GOT3 (cell line): Measurements from ENCODE around the gene CNPY4.
"Not testable (repeated sequence)": the region's sequence is repeated elsewhere in the genome, so short reads cannot be mapped to it uniquely, and the experiment has no call there.

Source experiments
- DNase-seq: peaks from one replicate; lab custom pipeline; 2025; ENCODE audit warnings: mixed read lengths; lab: John Stamatoyannopoulos, UW

The CNPY4 gene

GRCh38 chr7:100119970-100120732, 717 bp downstream of the CNPY4 start:
- DNase-seq: peak; percentile 62

- DNase-seq: no peak
Observed at GRCh38 chr7:100120733-100121036, 1.3 kb downstream of the CNPY4 start.

- no peak for DNase-seq
Observed at GRCh38 chr7:100122067-100122466, 2.6 kb downstream of the CNPY4 start.

DNA sequence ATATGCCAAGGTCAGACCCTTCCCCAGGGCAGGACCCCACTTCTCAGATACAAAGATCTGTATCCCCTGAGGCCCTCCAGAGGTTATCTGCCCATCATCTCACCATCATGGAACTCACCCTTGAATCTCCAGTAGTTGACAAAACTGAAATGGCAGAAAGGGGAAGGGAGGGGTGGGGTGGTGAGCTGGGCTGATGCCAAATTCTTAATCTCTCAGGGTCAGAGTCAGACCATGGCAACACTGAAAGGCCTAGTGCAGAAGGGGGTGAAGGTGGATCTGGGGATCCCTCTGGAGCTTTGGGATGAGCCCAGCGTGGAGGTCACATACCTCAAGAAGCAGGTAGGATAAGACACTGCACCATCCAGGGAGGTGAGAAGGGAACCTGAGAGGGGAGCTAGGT, 3.1 kb downstream of the CNPY4 start:
- DNase-seq: no peak

GRCh38 chr7:100124301-100125230, 5.1 kb downstream of the CNPY4 start:
- DNase-seq: no peak

- DNase-seq: no peak
Observed at GRCh38 chr7:100126239-100126930, 7.0 kb downstream of the CNPY4 start.

- DNase-seq: peak; percentile 59
Observed at GRCh38 chr7:100126931-100127865, 7.8 kb downstream of the CNPY4 start, which contains the start of gene MBLAC1. MBLAC1 (plus strand) TSS chr7:100126967; CDS start chr7:100127396, 429 bp downstream.

GRCh38 chr7:100127866-100128636, 8.6 kb downstream of the CNPY4 start:
- no peak for DNase-seq

- DNase-seq: no peak
Observed at GRCh38 chr7:100128637-100128963, 9.2 kb downstream of the CNPY4 start.

DNA sequence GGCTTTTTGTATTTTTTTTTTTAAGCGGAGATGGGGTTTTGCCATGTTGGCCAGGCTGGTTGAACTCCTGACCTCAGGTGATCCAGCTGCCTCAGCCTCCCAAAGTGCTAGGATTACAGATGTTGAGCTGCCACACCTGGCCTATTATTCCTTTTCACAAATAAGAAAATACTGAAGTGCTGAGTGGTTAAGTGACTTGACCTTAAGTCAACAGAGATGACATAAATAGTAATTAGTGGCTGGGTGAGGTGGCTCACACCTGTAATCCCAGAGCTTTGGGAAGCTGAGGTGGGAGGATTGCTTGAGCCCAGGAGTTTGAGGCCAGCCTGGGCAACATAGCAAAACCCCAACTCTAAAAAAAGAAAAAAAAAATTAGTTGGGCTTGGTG, 10.8 kb downstream of the CNPY4 start:
- not testable (repeated sequence) for DNase-seq

- peak; percentile 15 for DNase-seq
Observed at GRCh38 chr7:100130608-100131453, 11.4 kb downstream of the CNPY4 start.

- no peak for DNase-seq
Observed at GRCh38 chr7:100132126-100132525, 12.7 kb downstream of the CNPY4 start.

- DNase-seq: no peak
Observed at GRCh38 chr7:100132697-100133151, 13.3 kb downstream of the CNPY4 start.

DNA sequence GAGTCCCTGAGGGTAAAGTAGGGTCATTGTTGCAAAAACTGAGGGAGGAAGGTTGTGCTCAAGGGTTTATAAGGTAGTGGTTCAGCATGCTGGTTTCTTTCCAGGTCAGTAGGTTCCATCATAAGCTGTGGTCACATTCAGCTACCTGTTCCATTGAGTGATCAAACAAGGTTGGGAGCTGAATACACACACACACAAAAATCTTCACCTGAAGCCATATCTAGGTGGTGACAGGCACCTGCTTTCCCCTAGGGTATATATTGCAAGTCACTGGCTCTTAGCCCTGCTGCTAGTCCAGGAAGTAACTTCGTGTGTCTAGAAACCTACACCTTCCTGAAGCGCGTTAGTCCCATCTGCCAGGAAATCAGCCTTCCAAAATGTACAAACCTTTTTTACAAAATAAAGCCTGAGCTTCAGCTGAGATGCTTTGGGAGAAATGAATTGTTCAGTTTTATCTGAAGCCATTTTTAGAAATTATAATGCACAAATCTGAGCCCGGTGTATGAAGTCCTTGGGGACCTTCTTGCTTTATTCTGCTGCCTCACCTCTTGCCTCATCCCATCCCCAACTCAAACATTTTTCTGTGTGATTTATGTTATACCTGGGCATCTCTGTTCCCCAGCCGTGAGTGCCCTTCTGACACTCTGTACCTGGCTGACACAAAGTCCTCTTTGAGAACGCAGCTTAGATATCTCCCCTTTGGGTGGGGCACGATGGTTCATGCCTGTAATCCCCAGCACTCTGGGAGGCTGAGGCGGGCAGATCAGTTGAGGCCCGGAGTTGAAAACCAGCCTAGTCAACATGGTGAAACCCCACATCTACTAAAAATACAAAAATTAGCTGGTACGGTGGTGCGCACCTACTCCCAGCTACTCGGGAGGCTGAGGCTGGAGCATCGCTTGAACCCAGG, 18.7 kb downstream of the CNPY4 start:
- no peak for DNase-seq

GRCh38 chr7:100141555-100141949, 22.1 kb downstream of the CNPY4 start:
- no peak for DNase-seq

DNA sequence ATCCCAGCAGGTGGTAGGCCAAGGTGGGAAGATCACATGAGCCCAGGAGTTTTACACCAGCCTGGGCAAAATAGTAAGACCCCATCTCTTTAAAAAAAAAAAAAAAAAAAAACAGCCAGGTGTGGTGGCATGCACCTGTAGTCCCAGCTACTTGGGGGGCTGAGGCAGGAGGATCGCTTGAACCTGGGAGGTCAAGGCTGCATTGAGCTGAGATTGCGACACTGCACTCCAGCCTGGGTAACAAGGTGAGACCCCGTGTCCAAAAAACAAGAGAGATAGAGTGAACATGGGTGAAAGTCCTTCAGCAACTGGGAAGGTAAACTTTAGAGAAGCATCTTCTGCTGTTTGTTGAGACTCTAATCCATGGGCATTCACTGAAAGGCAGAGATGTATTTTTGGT, 23.0 kb downstream of the CNPY4 start:
- DNase-seq: no peak

DNA sequence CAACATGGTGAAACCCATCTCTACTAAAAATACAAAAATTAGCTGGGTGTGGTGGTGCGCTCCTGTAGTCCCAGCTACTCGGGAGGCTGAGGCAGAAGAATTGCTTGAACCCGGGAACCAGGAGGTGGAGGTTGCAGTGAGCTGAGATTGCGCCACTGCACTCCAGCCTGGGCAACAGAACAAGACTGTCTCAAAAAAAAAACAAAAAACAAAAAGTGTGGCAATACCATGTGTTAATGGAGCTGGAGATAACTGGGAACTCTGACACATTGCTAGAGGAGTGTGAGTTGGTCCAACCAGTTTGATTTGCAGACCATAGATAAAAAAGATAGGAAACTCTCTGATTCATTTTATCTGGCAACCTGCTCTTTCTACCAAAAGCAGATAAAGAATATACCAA, 26.9 kb downstream of the CNPY4 start:
- not testable (repeated sequence) for DNase-seq

DNA sequence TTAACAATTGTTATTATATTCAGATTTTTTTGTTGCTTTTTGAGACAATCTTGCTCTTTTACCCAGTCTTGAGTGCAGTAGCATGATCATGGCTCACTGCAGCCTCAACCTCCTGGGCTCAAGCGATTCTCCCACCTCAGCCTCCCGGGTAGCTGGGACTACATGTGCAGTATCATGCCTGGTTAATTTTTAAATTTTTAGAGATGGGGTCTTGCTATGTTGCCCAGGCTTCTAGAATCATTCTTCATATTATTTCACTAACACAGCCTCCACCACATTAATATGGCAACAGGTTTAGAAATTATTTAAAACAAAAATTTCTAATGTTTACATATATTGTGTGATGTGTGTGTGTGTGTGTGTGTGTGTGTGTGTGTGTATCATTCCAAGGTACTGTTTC, 27.8 kb downstream of the CNPY4 start:
- no peak for DNase-seq

GRCh38 chr7:100148225-100148558, 28.8 kb downstream of the CNPY4 start:
- no peak for DNase-seq
